ENCODE data around the gene OR5AC2.

OR5AC2 gene

DNA sequence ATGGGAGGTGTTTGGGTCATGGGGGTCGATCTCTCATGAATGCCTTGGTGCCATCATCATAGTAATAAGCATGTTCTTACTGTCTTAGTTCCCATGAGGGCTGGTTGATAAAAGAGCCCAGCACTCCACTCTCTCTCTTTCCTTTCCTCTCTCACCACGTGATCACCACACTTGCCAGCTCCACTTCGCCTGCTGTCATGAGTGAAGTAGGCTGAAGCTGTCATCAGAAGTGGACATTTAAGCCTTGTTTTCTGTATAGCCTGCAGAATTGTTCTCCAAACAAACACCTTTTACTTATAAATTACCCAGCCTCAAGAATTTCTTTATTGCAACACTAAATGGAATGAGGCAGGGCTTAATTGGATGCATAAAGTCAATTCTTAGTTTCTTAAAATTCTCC lies 49.7 kb downstream of the OR5AC2 start:
- no peak overlapping the region for H3K27ac ChIP-seq (ENCODE audit: low read depth, low read length, severe bottlenecking)
- H3K4me3 ChIP-seq (ENCODE audit: extremely low read depth, insufficient read depth, low read length, poor library complexity, severe bottlenecking), result no peak overlapping the region
- H3K9me3 ChIP-seq (ENCODE audit: control insufficient read depth, low read length), result no peaks in the 10 kb centered on the region
- no peaks in the 10 kb centered on the region for H3K36me3 ChIP-seq (ENCODE audit: control insufficient read depth, insufficient read depth, low read length)
- WGBS, 2 experiments (ENCODE audit: insufficient coverage in 2 of 2), result 92% methylated on average over 2 of the region's 3 CpGs; no CpG with 5 or more reads in 1 of the 2 experiments
- no peaks in the 10 kb centered on the region for H3K4me1 ChIP-seq (ENCODE audit: control insufficient read depth, insufficient read depth, low read length, poor library complexity, severe bottlenecking)

Measured in mesodermal cell (in vitro differentiated cells).